RPMI7951 (cell line): ENCODE results near the gene MMP23B. TPM values are rescaled to one million over a fixed set of nuclear protein-coding genes. Genes with fewer than 3 reads are reported as not detected.

Experiments used
- DNase-seq: peaks from one replicate; pipeline ENCODE4 v3.0.0-alpha.2; 2012; ENCODE audit warnings: low read depth
- total RNA-seq: library from RNA; depleted of rRNA; stranded (reverse); fragments of >200 nt; shearing (Covaris generic); gene quantifications from 2 replicates; pipeline ENCODE4 v1.2.3, GENCODE V29; 2014

The MMP23B gene
- total RNA-seq, 1 experiment from 2014 or later: 0.24 TPM

DNA sequence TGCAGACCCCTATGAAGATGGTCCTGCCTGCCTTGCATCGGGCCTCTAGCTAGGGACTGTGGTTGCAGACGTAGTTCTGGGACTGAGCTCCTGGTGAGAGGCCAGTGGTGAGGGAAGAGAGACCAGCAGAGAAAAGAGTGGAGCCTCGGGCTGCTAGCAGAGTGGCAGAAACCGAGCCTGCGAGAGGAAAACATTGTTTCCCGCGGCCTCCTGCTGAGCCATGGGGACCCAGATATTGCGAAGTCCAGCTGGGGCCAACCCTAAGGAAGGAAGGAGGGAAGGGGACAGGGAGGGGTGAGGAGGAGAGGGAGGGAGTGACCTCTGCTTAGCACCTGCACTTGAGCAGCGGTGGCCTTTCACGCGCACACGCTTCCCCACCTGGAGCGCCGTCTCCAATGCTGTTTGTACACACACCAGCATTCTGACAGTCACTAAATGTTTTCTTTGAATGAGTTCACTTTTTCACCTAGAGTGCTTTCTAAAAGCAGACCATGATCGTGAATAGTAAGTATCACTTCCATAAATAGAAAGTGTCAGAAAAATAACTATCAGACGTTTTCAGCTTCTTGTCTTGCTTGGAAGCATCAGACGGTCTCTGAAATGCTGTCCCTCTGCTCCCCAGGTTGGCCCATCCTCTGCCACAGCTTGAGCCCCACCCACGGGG is 29.5 kb upstream of the MMP23B start:
- no peak for DNase-seq

DNA sequence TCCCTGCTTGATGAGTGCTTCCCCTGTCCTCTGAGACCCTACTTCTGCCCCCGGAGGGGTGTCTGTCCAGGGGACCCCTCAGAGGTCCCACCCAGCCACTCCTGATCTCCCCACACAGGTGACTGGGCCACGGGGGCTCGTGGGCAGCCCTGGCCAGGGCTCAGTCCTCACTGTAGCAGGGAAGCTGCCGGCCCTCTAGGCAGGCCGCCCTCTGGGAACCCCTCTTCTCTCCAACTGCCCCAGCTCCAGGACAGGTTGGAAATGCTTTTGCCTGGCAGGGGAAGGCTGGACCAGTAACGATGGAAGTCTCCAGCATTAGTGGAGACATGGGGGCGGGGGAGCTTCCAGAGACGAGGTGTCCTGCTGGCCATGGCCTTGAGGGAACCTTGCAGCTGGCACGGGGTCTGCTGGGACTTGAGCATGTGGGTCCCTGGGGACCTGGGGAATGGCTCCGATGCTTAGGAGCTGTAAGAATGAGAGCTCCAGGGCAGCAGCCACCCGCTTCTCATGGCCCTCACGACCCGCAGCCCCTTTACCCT is 28.9 kb upstream of the MMP23B start:
- DNase-seq: no peak

DNA sequence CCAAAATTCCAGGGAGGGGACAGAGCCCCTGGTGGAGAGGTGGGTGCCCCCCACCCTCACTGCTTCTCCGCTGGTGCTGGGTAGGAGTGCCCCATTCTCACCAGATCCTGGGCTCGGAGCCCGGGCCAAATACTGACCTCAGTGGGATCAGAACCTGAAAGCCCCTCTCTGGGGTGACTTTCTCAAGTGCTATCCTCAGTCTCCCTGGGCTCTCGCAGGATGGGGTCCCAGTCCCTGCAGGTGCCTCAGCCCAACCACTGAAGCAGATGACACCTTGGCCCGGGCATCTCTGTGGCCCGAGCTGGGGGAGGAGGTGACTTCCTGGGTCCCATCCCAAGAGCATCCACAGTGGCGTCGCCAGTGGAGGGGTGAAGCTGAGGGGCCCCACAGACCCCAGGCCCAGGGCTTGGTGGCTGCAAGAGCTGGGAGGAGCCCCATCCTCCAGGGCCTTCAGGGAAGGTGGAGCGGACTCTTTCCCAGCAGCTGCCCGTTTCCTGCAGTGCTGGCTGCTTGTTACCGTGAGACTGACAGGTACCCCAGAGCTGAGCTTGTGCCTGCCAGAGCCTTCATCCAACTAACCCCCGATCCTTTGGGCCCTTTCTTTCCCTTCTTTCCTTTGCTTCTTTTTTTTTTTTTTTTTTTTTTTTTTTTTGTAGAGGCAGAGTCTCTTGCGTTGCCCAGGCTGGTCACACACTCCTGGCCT is 28.2 kb upstream of the MMP23B start:
- DNase-seq: no peak

DNA sequence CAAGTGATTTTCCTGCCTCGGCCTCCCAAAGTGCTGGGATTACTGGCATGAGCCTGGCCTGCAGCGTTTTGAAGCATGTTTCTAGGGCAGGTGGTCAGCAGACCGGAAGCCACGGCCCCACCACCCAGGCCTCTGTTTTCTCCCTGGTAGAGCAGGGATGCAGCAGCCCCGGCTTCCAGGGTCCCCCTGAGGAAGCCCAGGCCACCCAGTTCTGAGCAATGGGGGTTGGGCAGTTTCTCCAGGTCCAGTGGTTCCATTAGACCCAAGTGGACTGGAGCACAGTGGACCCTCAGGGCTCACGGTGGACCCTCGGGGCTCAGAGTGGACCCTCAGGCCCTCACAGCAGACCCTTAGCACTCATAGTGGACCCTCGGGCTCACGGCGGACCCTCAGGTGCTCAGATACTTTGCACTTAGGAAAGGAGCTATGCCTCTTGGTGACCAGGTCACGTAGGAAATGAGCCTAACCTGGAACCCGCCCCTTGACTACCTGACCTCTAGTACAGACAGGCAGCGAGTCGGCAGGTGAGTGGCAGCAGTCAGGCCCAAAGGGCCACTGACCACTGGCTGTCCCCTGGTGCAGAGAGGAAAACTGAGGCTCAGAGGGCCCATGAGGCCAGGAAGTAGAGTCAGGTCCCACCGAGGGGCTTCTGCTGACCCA is 27.5 kb upstream of the MMP23B start:
- no peak for DNase-seq

DNA sequence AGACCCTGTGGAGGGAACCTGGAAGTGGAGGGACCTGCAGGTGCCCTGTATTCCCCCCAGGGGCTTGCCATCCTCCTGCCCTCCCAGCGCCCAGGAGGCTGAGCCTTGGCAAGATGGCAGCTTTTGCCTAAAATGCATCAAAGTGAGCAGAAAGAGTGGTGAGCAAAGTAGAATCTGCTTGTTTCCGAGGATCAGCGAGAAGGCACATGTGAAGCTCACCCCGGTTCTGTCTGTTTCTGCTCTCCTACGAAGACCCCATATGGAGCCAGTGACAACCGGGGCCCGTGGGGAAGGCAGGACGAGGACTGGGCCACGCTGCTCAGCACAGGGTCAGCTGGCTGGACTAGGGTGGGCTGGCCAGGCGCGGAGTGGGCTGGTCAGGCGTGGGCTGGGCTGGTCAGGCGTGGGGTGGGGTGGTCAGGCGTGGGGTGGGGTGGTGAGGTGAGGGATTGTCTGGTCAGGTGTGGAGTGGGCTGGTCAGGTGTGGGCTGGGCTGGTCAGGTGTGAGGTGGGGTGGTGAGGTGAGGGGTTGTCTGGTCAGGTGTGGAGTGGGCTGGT is 26.9 kb upstream of the MMP23B start:
- DNase-seq: no peak

DNA sequence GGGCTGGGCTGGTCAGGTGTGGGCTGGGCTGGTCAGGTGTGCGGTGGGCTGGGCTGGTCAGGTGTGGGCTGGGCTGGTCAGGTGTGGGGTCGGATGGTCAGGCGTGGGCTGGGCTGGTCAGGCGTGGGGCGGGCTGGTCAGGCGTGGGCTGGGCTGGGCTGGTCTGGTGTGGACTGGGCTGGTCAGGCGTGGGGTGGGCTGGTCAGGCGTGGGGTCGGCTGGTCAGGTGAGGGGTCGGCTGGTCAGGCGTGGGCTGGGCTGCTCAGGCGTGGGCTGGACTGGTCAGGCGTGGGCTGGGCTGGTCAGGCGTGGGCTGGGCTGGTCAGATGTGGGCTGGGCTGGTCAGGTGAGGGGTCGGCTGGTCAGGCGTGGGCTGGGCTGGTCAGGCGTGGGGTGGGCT is 26.2 kb upstream of the MMP23B start:
- no peak for DNase-seq

DNA sequence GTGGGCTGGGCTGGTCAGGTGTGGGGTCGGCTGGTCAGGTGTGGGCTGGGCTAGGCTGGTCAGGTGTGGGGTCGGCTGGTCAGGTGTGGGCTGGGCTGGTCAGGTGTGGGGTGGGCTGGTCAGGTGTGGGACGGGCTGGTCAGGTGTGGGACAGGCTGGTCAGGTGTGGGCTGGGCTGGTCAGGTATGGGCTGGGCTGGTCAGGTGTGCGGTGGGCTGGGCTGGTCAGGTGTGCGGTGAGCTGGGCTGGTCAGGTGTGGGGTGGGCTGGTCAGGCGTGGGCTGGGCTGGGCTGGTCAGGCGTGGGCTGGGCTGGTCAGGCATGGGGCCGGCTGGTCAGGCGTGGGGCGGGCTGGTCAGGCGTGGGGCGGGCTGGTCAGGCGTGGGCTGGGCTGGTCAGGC is 25.7 kb upstream of the MMP23B start:
- no peak for DNase-seq

DNA sequence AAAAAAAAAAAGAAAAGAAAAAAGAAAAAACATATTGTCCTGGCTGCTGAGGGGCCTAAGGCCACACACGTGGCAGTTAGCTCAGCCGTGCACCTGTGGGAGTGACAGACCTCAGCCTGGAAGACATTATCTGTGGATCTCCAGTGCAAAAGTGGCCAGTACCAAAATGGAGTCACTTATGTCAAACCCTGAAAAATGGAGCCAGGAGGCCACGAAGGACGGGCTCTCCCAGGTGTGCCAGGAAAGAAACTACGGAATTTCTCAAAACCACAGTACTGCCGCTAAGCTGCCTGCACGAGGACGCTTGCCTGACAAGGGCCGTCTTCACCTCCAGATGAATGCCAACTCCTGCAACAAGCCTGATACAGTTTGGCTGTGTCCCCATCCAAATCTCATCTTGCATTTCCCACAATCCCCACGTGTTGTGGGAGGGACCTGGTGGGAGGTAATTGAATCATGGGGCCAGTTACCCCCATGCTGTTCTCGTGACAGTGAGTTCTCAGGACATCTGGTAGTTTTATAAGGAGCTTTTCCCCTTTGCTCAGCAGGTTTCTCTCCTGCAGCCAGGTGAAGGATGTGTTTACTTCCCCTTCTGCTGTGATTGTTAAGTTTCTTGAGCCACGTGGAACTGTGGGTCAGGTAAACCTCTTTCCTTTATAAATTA is 22.0 kb upstream of the MMP23B start:
- DNase-seq: no peak

DNA sequence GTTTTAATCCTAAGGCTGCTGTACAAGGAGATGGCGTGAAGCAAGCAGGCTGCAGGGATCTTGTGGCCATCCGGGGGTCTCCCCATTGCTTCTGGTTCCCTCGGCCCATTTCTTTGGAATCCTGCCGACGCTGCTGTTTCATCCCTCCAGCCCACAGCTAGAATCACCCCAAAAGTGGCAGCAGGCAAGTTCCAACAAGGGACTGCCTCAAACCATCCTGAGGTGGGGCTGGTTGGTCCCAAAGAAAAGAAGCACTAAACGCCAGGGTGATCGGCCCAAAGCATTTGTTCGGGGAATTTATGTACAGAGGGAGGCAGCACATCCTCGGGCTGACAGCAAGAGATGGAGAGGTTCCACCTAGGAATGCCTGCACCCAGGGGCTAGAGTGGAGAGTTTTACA is 21.2 kb upstream of the MMP23B start:
- no peak for DNase-seq

DNA sequence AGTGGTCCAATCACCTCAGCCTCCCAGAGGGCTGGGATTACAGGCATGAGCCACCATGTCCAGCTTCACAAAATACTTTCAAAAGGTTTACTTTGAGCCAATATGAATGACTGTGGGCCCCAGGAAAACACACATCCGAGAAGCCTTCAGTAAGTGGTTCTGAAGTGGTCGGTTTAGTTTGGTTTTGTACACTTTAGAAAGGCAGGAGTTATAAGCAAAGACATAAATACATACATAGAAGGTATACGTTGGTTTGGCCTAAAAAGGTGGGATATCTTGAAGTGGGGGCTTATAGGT is 19.9 kb upstream of the MMP23B start:
- DNase-seq: no peak

DNA sequence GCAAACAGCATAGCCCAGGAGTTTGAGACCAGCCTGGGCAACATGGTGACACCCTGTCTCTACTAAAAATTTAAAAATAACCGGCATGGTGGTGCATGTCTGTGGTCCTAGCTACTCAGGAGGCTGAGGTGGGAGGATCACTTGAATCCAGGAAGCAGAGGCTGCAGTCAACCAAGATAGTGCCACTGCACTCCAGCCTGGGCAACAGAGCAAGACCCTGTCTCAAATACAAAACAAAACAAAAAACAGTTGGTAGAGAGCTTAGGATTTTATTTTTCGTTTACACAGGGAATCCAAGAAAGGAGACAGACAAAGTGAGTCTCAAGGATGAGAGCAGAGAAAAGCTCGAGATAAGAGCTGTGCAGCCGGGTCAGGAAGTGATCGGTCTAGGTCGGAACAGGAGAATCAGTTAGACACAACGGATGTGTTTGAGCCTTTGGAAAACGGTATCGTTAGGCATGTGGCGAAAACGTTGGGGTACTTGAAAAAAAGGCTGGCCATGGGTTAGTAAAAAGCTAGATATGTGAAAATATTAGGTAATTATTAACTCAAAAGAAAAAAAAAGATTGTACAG is 18.4 kb upstream of the MMP23B start:
- DNase-seq: no peak

DNA sequence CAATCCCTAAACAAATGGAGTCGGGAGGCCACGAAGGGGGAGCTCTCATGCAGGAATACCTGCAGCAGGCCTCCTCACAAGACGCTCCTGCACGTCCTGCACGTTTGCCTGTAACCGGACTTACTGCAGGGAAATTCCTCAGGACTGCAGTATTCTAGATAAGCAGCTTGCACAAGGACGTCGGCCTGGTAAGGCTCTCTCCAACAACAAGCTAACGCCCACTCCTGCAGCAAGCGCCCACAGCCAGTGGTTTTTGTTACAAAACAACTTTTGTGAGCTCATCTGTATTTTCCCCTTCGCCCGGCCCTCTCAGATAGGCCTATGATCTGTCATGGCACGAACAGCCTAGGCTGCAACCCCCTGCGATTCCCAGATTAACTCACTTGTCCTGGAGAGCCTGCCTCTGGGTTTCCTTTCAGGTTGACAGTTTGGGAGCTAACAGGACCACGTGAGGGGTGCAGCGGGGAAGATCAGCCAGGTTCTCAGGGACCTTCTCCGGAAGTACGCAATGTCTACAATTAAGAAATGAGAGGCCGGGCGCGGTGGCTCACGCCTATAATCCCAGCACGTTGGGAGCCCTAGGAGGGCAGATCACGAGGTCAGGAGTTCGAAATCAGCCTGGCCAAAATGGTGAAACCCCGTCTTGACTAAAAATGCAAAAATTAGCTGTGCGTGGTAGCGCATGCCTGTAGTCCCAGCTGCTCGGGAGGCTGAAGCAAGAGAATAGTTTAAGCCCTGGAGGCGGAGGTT is 17.6 kb upstream of the MMP23B start:
- peak; percentile 67 for DNase-seq

DNA sequence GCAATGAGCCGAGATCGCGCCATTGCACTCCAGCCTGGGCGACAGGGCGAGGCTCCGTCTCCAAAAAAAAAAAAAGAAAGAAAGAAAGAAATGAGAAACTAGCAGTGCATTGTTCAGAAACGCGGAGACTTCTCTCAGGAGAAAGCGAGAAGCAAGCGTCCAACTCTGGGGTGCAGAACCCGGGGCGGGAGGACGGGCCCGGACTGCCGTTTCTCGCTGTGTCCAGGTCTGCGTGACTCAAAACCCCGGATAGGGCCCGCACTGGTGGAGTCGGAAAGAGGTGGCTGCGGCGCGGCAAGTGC is 17.1 kb upstream of the MMP23B start:
- no peak for DNase-seq

DNA sequence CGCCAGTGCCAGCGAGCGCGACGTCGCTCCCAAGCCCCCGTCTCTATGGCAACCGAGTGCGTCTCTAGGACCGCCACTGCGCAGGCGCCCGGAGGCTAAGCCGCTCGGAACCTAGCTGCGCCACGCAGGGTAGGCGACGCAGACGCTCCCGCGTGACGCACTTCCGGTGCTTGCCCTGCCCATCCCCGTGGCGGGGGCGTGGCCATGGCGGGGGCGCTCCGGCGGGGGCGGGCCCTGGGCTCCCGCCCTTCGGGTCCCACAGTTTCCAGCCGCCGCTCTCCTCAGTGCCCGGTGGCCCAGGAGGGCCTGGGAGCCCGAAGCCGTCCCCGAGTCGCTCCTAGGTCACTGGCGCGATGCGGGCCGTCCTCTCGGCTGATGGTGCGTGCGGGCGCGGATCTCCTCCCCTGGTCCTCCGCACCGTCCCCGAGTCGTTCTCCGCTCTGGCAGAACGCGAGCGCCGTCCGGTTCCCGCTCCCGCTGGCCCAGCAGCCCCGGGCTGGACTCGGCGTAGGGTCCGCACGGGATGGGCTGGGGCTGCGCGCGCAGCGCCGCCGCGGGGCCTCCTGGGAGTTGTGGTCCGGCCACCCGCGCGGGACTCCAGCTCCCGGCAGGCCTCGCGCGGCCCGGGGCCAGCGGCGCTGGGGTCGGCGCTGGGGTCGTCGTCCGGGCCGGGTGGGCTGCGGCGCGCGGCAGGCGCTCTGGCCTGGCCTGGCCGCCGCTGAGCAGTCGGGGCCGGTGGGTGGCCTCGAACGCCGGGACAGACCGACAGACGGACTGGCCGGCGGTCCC is 16.5 kb upstream of the MMP23B start, which contains the start of gene MIB2:
Gene MIB2, plus strand, starts transcription at position 245 of the 789 bp plus-strand sequence. CDS start 7,953 bp downstream, outside the sequence.
- peak; percentile 95 for DNase-seq

DNA sequence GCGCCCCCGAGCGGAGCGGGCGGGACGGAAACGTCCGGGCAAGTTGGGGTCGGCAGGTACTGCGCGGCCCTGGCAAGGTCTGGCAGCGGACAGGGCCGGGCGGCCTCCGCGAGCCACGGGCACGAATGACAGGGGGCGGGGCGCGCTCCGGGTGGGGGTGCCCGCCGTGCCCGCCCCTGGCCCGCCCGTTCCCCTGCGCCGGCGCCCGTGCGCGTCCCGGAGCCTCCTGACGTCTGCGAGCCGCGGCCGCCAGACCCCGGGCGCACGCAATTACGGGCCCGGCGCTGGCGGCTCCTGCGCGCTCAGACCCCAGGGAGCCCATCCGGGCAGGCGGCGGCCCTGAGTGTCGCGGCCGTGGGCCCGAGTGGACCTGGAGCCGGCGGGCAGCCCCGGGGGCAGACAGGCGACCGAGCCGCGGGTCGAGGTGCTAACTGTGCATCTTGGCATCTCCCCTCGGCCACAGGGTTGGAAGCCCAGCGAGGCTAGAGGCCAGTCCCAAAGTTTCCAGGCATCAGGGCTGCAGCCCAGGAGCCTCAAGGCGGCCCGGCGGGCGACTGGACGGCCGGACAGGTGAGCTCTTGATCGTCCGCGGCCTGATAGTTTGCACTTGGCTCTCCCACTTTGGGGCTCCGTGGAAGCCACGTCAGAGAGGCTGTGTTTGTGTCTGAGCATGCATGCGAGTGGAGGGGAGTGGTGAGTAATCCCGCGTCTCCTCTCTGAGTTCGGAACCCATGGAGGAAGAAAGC is 15.8 kb upstream of the MMP23B start:
- DNase-seq: peak; percentile 42

DNA sequence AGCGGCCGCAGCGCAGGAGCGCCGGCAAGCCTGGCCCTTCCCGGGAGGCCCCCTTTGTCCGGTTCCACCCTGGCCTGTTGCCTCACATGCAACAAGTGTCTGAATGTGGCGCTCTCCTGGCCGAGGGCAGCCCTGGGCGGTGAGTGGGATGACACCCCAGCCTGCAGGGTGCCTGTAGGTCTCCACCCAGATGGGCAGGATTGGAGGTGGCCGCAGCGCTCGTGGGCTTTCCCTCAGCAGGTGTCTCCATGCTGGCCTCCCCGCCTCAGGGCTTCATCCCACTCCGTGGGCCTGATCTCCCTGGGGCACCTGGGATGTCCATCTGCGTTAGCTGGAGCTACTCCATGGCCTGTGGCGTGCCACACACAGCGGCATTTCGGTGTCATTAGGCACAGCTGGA is 15.1 kb upstream of the MMP23B start:
- DNase-seq: no peak

DNA sequence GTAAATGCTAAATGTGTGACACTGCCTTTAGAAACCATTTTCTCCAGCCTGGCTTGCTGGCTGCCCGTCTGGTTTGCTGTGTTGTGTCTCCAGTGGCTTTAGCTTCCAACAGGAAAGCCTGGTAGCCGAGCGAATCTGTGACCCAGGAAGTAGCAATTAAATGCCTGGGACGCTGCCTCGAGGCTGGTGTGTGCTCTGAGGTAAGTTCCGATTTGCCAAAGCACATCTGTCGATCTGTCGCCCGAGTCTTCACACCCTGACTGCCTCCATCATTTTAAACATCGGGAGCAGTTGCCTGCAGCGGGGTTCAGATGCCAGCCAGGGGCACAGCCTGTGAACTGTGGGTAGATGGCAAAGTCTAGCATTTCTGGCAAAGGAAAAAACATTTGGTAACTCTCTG is 14.5 kb upstream of the MMP23B start:
- DNase-seq: no peak

DNA sequence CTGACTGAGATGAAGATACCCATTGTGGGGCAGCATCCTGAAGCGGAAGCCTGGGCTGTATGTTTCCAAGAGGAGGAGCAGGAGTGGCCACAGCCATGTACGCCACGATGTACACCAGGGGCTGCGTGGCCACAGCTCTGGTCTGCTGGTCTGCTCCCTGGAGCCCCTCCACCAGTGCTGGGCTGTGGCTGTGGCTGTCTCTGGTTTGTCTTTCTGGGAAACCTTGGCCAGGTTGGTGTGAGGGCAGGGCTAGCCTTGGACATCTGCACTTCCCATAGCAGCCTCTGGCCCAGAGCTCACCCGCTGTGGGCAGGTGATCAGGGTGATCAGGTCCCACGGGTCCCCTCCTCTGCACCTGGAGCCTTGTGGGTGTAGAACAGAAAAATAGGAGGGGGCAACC is 14.0 kb upstream of the MMP23B start:
- no peak for DNase-seq

DNA sequence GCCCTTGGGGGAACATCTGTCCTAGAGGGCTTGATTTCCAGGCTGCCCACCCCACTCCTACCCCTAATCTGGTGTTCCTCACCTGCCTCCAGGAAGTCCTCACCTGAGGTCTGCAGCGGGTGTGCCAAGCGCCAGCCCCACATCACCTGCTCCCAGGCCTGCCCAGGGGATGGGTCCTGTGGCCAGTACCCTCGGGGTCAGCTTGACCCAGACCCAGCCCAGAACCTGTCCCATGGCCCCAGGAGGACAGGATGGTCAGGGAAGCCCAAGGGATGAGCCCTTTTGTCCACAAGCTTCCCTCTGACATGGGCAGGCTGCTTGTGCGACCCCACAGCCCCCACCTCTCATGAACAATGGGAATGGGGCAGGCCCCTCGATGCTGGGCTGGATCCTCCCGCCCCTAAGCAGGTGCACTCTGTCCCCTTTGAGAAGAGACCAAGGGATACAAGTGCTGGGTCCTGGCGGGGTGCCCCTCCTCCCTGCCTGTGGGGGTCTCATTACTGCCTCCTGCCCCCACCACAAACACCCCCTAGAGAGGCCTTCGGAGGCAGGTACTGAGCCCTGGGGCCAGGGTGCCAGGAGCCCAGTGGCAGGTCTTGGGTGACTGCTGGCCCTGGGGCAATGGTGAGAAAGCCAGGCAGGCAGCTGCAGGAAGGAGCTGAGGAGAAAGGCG is 13.4 kb upstream of the MMP23B start:
- no peak for DNase-seq
